AG08396 (cell line): ENCODE measurements around the gene ORM1.

Source experiments
- DNase-seq: peaks from one replicate; pipeline ENCODE4 v3.0.0; 2012; ENCODE audit warnings: low spot score, mixed read lengths

Gene ORM1

DNA sequence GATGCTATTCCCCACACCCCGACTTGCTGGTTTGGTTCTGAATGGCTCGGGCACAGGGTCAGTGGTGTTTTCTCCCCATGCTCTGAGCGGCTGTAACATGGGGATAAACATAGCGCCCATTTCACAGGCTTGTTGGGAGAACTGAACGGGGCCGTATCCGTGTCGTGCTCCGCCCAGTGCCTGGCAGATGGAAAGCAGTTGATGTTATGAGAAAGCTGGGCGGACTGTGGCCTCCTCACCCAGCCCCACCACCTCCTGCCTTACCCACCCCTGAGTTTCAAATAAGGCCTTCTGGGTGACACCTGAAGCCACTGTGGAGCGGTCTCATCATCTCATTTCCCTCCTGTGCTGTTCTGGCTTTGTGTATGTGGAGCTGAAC lies 21.3 kb downstream of the ORM1 start:
- DNase-seq = no peak

GRCh38 chr9:114344692-114345091 lies 21.8 kb downstream of the ORM1 start:
- DNase-seq = no peak

GRCh38 chr9:114345493-114346065 lies 22.7 kb downstream of the ORM1 start:
- no peak for DNase-seq

DNA sequence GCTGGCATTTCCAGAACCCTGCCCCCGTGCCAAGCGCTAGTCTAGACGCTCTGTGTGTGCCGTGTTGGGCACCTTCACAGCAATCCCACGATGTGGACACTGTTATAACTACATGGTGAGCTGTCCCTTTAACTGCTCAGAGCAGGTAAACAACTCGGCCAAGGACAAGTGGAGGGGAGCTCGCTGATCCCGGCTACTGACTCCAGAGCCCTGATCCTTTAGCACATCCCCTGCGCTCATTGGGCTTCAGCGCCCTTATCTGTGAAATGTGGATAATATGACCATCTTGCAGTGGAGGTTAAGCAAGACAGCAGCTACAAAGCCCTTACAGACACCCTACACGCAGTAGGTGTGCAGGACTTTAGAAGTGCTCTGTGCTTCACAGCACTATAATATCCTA lies 23.2 kb downstream of the ORM1 start:
- DNase-seq = no peak

DNA sequence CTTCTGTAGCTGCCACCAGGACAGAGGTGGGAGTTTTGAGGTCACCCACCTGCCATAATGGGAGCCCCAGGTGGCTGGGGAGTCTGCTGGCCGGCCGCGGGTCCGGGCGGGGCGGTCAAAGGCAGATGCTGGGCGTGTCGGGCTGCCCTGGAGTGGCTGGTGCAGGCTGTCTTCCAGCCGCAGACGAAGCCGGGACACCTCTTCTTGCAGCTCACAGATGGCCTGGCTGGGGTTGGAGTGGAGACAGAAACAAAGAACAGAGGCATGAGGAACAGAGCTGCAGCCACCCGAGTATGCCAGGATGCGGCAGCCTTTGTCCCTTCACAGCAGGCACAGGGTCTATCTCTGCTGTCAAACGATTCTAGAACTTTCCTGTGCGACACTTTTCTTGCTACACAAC lies 24.8 kb downstream of the ORM1 start:
- DNase-seq = no peak

DNA sequence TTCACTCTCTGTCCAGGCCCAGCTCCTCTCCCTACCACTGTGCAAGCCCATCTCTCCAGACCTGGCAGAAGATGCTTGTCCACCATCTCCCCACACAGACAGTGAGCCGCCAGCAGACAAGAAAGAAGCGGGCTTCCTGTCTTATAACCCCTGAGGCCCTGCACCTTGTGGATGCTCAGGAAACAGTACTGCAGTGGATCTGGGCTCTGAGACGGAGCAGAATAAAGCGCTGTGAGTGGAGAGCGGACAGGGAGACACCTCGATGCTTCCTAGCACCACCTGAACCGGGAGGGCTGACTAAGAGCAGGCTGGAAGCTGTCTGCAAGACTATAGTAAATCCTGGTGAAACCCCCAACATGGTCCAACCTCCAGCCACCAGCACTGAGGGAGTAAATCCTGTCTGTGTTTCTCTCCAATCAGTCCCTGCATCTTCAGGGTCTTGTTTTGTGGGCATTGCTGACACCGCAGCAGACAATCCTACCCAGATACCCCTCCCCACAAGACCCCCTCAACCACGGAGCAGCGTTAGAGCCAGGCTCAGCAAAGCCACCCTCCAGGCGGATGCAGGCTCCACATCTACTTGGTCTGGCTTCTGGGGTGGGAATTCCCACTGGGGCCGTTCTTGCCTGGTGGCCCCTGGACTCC lies 25.5 kb downstream of the ORM1 start:
- DNase-seq = no peak

GRCh38 chr9:114348906-114349482 lies 26.1 kb downstream of the ORM1 start:
- peak; percentile 95 for DNase-seq

- no peak for DNase-seq
Observed at GRCh38 chr9:114349713-114350480, 27.0 kb downstream of the ORM1 start.

- DNase-seq = no peak
Observed at GRCh38 chr9:114350636-114351401, 27.9 kb downstream of the ORM1 start.

GRCh38 chr9:114351932-114352331 lies 29.0 kb downstream of the ORM1 start:
- no peak for DNase-seq

DNA sequence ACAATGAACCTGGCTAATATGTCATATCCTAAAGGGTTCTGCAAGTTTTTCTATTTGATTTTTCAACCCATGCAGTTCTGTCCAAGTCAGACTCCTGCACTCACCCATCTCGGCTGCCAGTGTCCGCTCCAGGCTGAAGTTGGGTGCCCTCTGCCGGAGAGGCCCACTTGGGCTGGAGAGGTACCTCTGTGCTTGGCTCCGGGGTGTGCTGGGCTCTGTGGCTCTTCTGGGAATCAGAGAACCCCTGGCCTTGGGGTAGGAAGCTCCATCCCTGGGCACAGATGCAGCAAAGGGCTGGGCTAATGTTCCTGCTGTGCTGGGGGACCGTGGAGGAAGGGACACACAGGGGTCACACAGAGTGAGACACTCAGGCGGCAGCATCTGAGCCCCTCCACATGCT lies 32.9 kb downstream of the ORM1 start:
- DNase-seq = no peak

- DNase-seq = no peak
Observed at GRCh38 chr9:114356792-114357191, 33.9 kb downstream of the ORM1 start.

- DNase-seq = no peak
Observed at GRCh38 chr9:114357360-114357759, 34.5 kb downstream of the ORM1 start.

GRCh38 chr9:114357911-114358328 lies 35.0 kb downstream of the ORM1 start:
- DNase-seq = no peak

DNA sequence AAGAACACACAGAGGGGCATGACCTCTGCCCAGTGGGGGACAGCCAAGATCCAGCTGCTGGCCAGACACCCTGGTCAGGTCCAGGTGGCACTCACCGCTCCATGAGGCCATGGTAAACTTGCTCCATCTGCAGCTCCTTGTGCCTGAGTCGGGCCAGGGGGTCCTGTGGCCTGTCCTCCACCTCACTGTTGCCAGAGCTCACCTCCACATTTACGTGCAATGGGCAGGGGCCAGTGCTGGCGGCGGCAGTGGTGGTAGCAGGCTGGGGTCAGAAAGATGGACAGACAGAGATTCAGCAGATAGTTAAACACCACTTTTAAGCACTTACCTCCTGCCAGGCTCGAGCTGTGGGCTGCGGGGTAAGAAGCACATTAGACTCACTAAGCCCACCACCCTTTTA lies 36.9 kb downstream of the ORM1 start:
- no peak for DNase-seq

DNA sequence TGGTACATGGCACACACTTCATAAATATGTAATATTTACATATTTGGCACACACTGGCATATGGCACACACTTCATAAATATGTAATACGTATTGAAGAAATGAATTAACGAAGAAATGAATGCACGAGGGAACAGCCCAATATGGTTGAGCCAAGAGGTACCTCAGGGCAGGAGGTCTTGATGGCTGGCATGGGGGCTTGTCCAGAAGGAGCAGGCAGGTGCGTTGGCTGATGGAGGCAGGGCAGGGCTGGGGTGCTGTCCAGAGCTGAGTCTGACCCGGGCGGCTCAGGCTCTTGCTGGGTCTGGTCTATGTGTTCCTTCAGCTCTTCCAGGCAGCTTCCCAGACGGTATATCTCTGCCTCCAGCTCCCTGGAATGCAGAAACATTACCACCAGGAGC lies 38.6 kb downstream of the ORM1 start:
- no peak for DNase-seq

DNA sequence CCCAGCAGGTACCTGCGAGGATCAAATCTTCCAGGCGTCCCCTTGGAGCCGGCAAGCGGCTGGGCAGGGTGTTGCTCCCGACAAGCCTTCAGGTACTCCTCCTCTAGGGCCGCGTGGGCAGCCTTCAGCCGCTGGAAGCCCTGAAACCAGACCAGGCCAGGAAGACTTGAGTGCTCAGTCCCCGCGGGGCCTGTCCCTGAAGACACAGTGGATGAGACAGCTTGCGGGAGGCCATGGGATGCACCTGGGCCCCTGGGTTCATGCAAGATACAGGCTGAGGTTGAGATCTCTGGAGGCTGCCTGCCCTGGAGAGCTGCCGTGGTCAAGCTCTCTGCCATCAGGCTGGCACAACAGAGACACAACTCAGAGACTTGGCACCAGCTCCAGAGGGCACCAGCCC lies 39.5 kb downstream of the ORM1 start:
- no peak for DNase-seq

- DNase-seq = no peak
Observed at GRCh38 chr9:114363424-114363823, 40.5 kb downstream of the ORM1 start.

GRCh38 chr9:114364134-114365041 lies 41.5 kb downstream of the ORM1 start:
- DNase-seq = peak; percentile 56

GRCh38 chr9:114365194-114365593 lies 42.3 kb downstream of the ORM1 start:
- no peak for DNase-seq
